K562 (cell line): Measurements from ENCODE around the gene HEPACAM. TPM values are rescaled to one million over a fixed set of nuclear protein-coding genes. Genes with fewer than 3 reads are reported as not detected.

Experiments used
- CBX2 ChIP-seq: fragments of 200-600 bp; sonication (generic); IDR thresholded peaks from one replicate; pipeline ENCODE4 v1.6.1; 2012; ENCODE audit warnings: mild to moderate bottlenecking, low read length, inconsistent platforms; ENCODE audit not compliant: insufficient read depth, poor library complexity, severe bottlenecking
- POLR2AphosphoS2 ChIP-seq: IDR thresholded peaks from 2 replicates; pipeline ENCODE4 v1.6.1; 2012; ENCODE audit warnings: low read length, improper control_type of control experiment
- SETDB1 ChIP-seq: IDR thresholded peaks from one replicate; pipeline ENCODE4 v1.6.1; 2012; ENCODE audit warnings: low read length, control low read depth, inconsistent platforms
- SPI1 ChIP-seq: IDR thresholded peaks from 2 replicates; pipeline ENCODE4 v1.6.1; 2011; ENCODE audit warnings: low read depth, low read length, control low read depth, borderline replicate concordance
- TFAM ChIP-seq: fragments of 250-450 bp; sonication (Bioruptor Pico); conservative IDR thresholded peaks from 2 replicates; pipeline ENCODE4 v1.5.0; 2021; ENCODE audit warnings: mild to moderate bottlenecking, moderate library complexity
- ZBED1 ChIP-seq: IDR thresholded peaks from 2 replicates; pipeline ENCODE4 v1.6.1; 2014
- ZEB2 ChIP-seq: fragments of 450-650 bp; IDR thresholded peaks from 2 replicates; pipeline ENCODE4 v1.6.1; 2016
- ZNF384 ChIP-seq: IDR thresholded peaks from 2 replicates; pipeline ENCODE4 v1.6.1; 2012; ENCODE audit warnings: low read depth, low read length, improper control_type of control experiment
- ZNF830 ChIP-seq: fragments of 250-450 bp; sonication (Bioruptor Pico); IDR thresholded peaks from 2 replicates; pipeline ENCODE4 v1.5.0; 2021; ENCODE audit warnings: mild to moderate bottlenecking
- polyA plus RNA-seq, 8 experiments: library from polyadenylated mRNA; depleted of rRNA in 4 of 8; stranded (reverse) in 5 of 8; unstranded in 3 of 8; fragments of >200 nt; fragmentation: Nextera tagmentation in 2 of 8; fragmentation: Illumina TruSeq in 1 of 8; extraction: Ambion mirVana in 2 of 8; extraction: Trizol in 1 of 8; gene quantifications; 2 replicates each; pipeline versions ENCODE4 v1.2.1 to v1.2.3, GENCODE V29; 2011 to 2014; ENCODE audit warnings: inconsistent platforms in 1 of 8, missing spikeins in 1 of 8
- total RNA-seq, 7 experiments: library from RNA; depleted of rRNA in 6 of 7; stranded (reverse); fragments of >200 nt in 6 of 7; fragmentation: Illumina TruSeq in 2 of 7; extraction: Trizol in 2 of 7; gene quantifications; 2 replicates each; pipeline versions ENCODE4 v1.2.1 to v1.2.3, GENCODE V29; 2011 to 2021; ENCODE audit warnings: low replicate concordance in 1 of 7
- TF ChIP-seq, protein P1 (sequence below): fragments of 450-650 bp; conservative IDR thresholded peaks from 2 replicates; pipeline ENCODE4 v1.6.1; 2016; ENCODE audit warnings: missing genetic modification characterization, low read depth, mild to moderate bottlenecking, control low read depth, missing compliant biosample characterization
- TF ChIP-seq, protein P2 (sequence below): fragments of 250-450 bp; sonication (Bioruptor Pico); IDR thresholded peaks from 2 replicates; pipeline ENCODE4 v1.8.0; 2022; ENCODE audit warnings: moderate library complexity, mild to moderate bottlenecking, inconsistent platforms
- TF ChIP-seq, protein P3 (sequence below): fragments of 250-450 bp; sonication (Bioruptor Pico); IDR thresholded peaks from 2 replicates; pipeline ENCODE4 v1.9.0; 2021; ENCODE audit warnings: mild to moderate bottlenecking, inconsistent platforms
- TF ChIP-seq, protein P4 (sequence below): sonication (generic); formaldehyde crosslinking; IDR thresholded peaks from 2 replicates; pipeline ENCODE4 v1.8.0; 2022; ENCODE audit warnings: mild to moderate bottlenecking, missing genetic modification reagents
- TF ChIP-seq, protein P5 (sequence below), 2 experiments: fragments of 150-350 bp in 1 of 2; IDR thresholded peaks; 2 replicates each; pipeline ENCODE4 v1.6.1; 2012 to 2016; ENCODE audit warnings: low read depth in 2 of 2, low read length in 2 of 2, mild to moderate bottlenecking in 1 of 2, moderate library complexity in 1 of 2

HEPACAM gene
- total and polyA plus RNA-seq, 9 of the 15 experiments (the other 6 are each of a cell fraction or from before 2014, with no cell fraction given): not detected

DNA sequence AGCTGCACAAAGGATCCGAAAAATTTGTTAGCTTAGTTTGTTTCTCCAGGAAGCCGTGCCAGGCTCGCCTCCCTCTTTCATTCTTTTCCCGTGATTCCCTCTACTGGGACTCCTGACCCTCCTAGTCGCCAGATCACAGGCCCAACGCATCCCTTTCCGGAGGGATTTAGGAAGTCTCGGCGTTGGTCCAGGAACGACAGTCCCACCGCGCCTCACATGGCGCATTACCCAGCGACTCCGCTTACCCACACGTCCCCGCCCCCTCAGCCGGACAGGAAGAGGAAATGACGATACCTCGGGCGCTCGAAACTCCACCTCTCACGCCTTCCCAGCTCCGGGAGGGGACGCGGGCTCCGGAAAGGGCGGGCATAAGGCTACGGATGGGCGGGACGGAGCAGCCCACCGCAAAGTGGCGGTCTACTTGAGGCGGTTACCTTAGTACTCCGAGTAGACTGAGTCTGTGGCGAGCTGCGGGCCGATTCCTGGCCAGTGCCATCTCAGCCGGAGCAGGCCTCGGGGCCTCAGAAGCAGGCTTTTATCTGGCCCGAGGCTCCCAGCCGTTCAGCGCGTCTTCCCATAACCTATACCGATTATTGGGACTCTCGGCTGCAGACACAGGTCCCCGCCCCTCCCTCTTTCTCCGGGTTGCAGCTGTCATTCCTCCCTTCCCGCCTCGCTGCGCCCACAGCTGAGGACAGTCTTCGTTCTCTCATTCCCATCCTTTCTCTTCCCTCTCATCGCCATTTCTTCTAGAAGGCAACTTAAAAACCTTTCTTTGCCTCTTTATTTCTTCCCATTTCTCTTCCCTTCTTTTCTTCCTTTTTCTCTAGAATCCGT lies 18.1 kb upstream of the HEPACAM start, which contains the start of gene CCDC15 (continued):
- TF ChIP-seq, protein P1, sequence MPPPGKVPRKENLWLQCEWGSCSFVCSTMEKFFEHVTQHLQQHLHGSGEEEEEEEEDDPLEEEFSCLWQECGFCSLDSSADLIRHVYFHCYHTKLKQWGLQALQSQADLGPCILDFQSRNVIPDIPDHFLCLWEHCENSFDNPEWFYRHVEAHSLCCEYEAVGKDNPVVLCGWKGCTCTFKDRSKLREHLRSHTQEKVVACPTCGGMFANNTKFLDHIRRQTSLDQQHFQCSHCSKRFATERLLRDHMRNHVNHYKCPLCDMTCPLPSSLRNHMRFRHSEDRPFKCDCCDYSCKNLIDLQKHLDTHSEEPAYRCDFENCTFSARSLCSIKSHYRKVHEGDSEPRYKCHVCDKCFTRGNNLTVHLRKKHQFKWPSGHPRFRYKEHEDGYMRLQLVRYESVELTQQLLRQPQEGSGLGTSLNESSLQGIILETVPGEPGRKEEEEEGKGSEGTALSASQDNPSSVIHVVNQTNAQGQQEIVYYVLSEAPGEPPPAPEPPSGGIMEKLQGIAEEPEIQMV: 0 out of 2 replicates have a peak, but pooled peaks have one; percentile 14
- peak; percentile 41; the same call in 1 of the 2 replicates for TF ChIP-seq POLR2AphosphoS2
- TF ChIP-seq, protein P2, sequence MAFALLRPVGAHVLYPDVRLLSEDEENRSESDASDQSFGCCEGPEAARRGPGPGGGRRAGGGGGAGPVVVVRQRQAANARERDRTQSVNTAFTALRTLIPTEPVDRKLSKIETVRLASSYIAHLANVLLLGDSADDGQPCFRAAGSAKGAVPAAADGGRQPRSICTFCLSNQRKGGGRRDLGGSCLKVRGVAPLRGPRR: no peak
- TF ChIP-seq, protein P3, sequence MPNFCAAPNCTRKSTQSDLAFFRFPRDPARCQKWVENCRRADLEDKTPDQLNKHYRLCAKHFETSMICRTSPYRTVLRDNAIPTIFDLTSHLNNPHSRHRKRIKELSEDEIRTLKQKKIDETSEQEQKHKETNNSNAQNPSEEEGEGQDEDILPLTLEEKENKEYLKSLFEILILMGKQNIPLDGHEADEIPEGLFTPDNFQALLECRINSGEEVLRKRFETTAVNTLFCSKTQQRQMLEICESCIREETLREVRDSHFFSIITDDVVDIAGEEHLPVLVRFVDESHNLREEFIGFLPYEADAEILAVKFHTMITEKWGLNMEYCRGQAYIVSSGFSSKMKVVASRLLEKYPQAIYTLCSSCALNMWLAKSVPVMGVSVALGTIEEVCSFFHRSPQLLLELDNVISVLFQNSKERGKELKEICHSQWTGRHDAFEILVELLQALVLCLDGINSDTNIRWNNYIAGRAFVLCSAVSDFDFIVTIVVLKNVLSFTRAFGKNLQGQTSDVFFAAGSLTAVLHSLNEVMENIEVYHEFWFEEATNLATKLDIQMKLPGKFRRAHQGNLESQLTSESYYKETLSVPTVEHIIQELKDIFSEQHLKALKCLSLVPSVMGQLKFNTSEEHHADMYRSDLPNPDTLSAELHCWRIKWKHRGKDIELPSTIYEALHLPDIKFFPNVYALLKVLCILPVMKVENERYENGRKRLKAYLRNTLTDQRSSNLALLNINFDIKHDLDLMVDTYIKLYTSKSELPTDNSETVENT (CRISPR knock-in tag): 0 out of 2 replicates have a peak, but pooled peaks have one; percentile 2
- TF ChIP-seq, protein P4, sequence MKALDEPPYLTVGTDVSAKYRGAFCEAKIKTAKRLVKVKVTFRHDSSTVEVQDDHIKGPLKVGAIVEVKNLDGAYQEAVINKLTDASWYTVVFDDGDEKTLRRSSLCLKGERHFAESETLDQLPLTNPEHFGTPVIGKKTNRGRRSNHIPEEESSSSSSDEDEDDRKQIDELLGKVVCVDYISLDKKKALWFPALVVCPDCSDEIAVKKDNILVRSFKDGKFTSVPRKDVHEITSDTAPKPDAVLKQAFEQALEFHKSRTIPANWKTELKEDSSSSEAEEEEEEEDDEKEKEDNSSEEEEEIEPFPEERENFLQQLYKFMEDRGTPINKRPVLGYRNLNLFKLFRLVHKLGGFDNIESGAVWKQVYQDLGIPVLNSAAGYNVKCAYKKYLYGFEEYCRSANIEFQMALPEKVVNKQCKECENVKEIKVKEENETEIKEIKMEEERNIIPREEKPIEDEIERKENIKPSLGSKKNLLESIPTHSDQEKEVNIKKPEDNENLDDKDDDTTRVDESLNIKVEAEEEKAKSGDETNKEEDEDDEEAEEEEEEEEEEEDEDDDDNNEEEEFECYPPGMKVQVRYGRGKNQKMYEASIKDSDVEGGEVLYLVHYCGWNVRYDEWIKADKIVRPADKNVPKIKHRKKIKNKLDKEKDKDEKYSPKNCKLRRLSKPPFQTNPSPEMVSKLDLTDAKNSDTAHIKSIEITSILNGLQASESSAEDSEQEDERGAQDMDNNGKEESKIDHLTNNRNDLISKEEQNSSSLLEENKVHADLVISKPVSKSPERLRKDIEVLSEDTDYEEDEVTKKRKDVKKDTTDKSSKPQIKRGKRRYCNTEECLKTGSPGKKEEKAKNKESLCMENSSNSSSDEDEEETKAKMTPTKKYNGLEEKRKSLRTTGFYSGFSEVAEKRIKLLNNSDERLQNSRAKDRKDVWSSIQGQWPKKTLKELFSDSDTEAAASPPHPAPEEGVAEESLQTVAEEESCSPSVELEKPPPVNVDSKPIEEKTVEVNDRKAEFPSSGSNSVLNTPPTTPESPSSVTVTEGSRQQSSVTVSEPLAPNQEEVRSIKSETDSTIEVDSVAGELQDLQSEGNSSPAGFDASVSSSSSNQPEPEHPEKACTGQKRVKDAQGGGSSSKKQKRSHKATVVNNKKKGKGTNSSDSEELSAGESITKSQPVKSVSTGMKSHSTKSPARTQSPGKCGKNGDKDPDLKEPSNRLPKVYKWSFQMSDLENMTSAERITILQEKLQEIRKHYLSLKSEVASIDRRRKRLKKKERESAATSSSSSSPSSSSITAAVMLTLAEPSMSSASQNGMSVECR: peak; percentile 47; the same call in 1 of the 2 replicates
- peak; percentile 69 for TF ChIP-seq SPI1
- no peak for TF ChIP-seq SETDB1
- no peak for TF ChIP-seq TFAM (CRISPR knock-in tag)
- no peak for TF ChIP-seq ZNF384
- TF ChIP-seq ZEB2: 0 out of 2 replicates have a peak, but pooled peaks have one; percentile 30
- TF ChIP-seq CBX2: no peak
- no peak for TF ChIP-seq ZNF830 (CRISPR knock-in tag)
- no peak for TF ChIP-seq ZBED1
- TF ChIP-seq, protein P5, sequence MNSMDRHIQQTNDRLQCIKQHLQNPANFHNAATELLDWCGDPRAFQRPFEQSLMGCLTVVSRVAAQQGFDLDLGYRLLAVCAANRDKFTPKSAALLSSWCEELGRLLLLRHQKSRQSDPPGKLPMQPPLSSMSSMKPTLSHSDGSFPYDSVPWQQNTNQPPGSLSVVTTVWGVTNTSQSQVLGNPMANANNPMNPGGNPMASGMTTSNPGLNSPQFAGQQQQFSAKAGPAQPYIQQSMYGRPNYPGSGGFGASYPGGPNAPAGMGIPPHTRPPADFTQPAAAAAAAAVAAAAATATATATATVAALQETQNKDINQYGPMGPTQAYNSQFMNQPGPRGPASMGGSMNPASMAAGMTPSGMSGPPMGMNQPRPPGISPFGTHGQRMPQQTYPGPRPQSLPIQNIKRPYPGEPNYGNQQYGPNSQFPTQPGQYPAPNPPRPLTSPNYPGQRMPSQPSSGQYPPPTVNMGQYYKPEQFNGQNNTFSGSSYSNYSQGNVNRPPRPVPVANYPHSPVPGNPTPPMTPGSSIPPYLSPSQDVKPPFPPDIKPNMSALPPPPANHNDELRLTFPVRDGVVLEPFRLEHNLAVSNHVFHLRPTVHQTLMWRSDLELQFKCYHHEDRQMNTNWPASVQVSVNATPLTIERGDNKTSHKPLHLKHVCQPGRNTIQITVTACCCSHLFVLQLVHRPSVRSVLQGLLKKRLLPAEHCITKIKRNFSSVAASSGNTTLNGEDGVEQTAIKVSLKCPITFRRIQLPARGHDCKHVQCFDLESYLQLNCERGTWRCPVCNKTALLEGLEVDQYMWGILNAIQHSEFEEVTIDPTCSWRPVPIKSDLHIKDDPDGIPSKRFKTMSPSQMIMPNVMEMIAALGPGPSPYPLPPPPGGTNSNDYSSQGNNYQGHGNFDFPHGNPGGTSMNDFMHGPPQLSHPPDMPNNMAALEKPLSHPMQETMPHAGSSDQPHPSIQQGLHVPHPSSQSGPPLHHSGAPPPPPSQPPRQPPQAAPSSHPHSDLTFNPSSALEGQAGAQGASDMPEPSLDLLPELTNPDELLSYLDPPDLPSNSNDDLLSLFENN (IDR thresholded peaks at IDR 0.05; ENCODE audit: low read depth in 2 of 2, low read length in 2 of 2): no peak
